GM18858 (cell line): ENCODE results near the gene CHL1.
A peak's percentile ranks its signal among the peaks of the same experiment; 100 is the strongest.

Source experiments
- ATAC-seq: cut with Tn5 transposase; IDR thresholded peaks from one replicate; pipeline ENCODE4 v1.9.1; 2021; ENCODE audit not compliant: unreplicated experiment

Gene CHL1

GRCh38 chr3:212432-212831 is 15.9 kb downstream of the CHL1 start:
- peak; percentile 94 for ATAC-seq

- no peak for ATAC-seq
These were observed 20.7 kb downstream of the CHL1 start for GRCh38 chr3:217099-217813.

- no peak for ATAC-seq
These were observed 21.4 kb downstream of the CHL1 start for GRCh38 chr3:217948-218347.

GRCh38 chr3:228442-229182 is 32.0 kb downstream of the CHL1 start:
- no peak for ATAC-seq

- ATAC-seq, result no peak
These were observed 32.7 kb downstream of the CHL1 start for GRCh38 chr3:229183-229661.

GRCh38 chr3:236881-237280 is 40.3 kb downstream of the CHL1 start:
- no peak for ATAC-seq

- no peak for ATAC-seq
These were observed 46.2 kb downstream of the CHL1 start for GRCh38 chr3:242602-243355.

- no peak for ATAC-seq
These were observed 46.8 kb downstream of the CHL1 start for GRCh38 chr3:243356-243725.

- ATAC-seq, result no peak
These were observed 47.5 kb downstream of the CHL1 start for GRCh38 chr3:244041-244440.

GRCh38 chr3:247916-248315 is 51.4 kb downstream of the CHL1 start:
- ATAC-seq, result no peak

- ATAC-seq, result no peak
These were observed 52.4 kb downstream of the CHL1 start for GRCh38 chr3:248864-249520.

GRCh38 chr3:249587-250262 is 53.2 kb downstream of the CHL1 start:
- ATAC-seq, result no peak

GRCh38 chr3:256501-256900 is 59.9 kb downstream of the CHL1 start:
- ATAC-seq, result no peak

- no peak for ATAC-seq
These were observed 61.3 kb downstream of the CHL1 start for GRCh38 chr3:257826-258225.

GRCh38 chr3:260898-261297 is 64.3 kb downstream of the CHL1 start:
- no peak for ATAC-seq

GRCh38 chr3:263393-263792 is 66.8 kb downstream of the CHL1 start:
- ATAC-seq, result no peak

GRCh38 chr3:264394-265156 is 68.0 kb downstream of the CHL1 start:
- ATAC-seq, result no peak

GRCh38 chr3:267101-267500 is 70.5 kb downstream of the CHL1 start:
- no peak for ATAC-seq

- ATAC-seq, result peak; percentile 41
These were observed 74.1 kb downstream of the CHL1 start for GRCh38 chr3:270688-271087.

- no peak for ATAC-seq
These were observed 78.4 kb downstream of the CHL1 start for GRCh38 chr3:274927-275326.
